ENCODE measurements around the gene CHCHD4. TPM values are rescaled to one million over a fixed set of nuclear protein-coding genes. Genes with fewer than 3 reads are reported as not detected.

Gene CHCHD4
- total RNA-seq, 1 experiment from 2014 or later, result 27.5 TPM

DNA sequence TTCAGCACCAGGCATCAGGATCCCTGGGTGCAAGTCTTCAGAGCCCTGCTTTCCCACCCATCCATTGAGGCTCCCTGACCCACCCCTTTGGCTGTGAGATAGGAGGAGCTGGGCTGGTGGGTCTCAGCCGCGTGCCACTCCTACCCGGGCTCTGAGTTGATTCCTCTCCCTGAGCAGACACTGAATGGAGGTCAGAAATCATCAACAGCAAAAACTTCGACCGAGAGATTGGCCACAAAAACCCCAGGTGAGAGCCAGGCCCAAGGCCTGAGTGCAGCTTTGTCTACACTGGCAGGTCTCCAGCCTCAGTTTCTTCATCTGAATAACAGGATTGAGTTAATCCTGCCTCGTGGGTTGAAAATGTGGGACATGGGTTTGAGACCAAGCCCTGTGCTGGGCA is 8.0 kb upstream of the CHCHD4 start (continued):
- TF ChIP-seq, protein P1, sequence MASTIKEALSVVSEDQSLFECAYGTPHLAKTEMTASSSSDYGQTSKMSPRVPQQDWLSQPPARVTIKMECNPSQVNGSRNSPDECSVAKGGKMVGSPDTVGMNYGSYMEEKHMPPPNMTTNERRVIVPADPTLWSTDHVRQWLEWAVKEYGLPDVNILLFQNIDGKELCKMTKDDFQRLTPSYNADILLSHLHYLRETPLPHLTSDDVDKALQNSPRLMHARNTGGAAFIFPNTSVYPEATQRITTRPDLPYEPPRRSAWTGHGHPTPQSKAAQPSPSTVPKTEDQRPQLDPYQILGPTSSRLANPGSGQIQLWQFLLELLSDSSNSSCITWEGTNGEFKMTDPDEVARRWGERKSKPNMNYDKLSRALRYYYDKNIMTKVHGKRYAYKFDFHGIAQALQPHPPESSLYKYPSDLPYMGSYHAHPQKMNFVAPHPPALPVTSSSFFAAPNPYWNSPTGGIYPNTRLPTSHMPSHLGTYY (CRISPR knock-in tag; IDR thresholded peaks at IDR 0.05), result no peak
- TF ChIP-seq, protein P2, sequence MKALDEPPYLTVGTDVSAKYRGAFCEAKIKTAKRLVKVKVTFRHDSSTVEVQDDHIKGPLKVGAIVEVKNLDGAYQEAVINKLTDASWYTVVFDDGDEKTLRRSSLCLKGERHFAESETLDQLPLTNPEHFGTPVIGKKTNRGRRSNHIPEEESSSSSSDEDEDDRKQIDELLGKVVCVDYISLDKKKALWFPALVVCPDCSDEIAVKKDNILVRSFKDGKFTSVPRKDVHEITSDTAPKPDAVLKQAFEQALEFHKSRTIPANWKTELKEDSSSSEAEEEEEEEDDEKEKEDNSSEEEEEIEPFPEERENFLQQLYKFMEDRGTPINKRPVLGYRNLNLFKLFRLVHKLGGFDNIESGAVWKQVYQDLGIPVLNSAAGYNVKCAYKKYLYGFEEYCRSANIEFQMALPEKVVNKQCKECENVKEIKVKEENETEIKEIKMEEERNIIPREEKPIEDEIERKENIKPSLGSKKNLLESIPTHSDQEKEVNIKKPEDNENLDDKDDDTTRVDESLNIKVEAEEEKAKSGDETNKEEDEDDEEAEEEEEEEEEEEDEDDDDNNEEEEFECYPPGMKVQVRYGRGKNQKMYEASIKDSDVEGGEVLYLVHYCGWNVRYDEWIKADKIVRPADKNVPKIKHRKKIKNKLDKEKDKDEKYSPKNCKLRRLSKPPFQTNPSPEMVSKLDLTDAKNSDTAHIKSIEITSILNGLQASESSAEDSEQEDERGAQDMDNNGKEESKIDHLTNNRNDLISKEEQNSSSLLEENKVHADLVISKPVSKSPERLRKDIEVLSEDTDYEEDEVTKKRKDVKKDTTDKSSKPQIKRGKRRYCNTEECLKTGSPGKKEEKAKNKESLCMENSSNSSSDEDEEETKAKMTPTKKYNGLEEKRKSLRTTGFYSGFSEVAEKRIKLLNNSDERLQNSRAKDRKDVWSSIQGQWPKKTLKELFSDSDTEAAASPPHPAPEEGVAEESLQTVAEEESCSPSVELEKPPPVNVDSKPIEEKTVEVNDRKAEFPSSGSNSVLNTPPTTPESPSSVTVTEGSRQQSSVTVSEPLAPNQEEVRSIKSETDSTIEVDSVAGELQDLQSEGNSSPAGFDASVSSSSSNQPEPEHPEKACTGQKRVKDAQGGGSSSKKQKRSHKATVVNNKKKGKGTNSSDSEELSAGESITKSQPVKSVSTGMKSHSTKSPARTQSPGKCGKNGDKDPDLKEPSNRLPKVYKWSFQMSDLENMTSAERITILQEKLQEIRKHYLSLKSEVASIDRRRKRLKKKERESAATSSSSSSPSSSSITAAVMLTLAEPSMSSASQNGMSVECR (CRISPR knock-in tag; IDR thresholded peaks at IDR 0.05; ENCODE audit: borderline replicate concordance), result no peak
- TF ChIP-seq NFE2L1 (CRISPR knock-in tag; IDR thresholded peaks at IDR 0.05), result no peak

DNA sequence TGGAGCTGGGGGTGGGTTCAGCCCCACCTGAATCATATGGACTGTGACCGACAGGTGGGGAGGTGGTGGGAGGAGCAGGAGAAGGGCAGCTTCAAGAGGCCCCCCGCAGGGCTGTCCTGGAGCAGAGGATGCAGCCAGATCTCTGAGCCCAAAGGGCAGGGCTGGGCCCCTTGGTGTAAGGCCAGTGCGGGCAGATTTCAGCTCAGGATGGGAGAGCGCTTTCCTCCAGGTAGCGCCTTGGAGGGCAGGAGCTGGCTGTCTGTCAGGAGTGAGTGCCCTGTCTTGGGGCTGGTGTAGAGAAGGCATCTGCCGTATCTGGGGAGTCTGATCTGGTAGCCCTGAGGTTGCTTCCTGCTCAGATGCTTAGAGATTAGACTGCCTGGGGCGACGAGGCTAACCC is 7.5 kb upstream of the CHCHD4 start:
- H3K9me3 Mint-ChIP-seq, result peaks cover 5% of the 10 kb centered on the region
- ChIA-PET POLR2A (no interaction called here), CTCF (interaction anchor here (1.6 kb wide), 1 partner anchor 84 kb away, joined by 3 read pairs; no protein-coding TSS in a partner anchor)
- H3K27ac Mint-ChIP-seq, result no peak overlapping the region
- H3K36me3 Mint-ChIP-seq, result peaks cover 51% of the 10 kb centered on the region
- no peak overlapping the region for H3K4me3 Mint-ChIP-seq
- H3K4me1 Mint-ChIP-seq, result no peaks in the 10 kb centered on the region
- no peak for DNase-seq (ENCODE audit: low spot score)
- no peak for ATAC-seq
- no peaks in the 10 kb centered on the region for H3K27me3 Mint-ChIP-seq (ENCODE audit: low read depth)
- TF ChIP-seq, protein P3, sequence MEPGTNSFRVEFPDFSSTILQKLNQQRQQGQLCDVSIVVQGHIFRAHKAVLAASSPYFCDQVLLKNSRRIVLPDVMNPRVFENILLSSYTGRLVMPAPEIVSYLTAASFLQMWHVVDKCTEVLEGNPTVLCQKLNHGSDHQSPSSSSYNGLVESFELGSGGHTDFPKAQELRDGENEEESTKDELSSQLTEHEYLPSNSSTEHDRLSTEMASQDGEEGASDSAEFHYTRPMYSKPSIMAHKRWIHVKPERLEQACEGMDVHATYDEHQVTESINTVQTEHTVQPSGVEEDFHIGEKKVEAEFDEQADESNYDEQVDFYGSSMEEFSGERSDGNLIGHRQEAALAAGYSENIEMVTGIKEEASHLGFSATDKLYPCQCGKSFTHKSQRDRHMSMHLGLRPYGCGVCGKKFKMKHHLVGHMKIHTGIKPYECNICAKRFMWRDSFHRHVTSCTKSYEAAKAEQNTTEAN (CRISPR knock-in tag; IDR thresholded peaks at IDR 0.05), result no peak
- TF ChIP-seq SP1 (CRISPR knock-in tag; conservative IDR thresholded peaks at IDR 0.05) (no peak), JUN (CRISPR knock-in tag; IDR thresholded peaks at IDR 0.05) (no peak), ZNF138 (CRISPR knock-in tag; conservative IDR thresholded peaks at IDR 0.05) (no peak), FOXP1 (CRISPR knock-in tag; IDR thresholded peaks at IDR 0.05; ENCODE audit: borderline replicate concordance) (no peak), EMX1 (CRISPR knock-in tag; IDR thresholded peaks at IDR 0.05) (no peak), TP53 (CRISPR knock-in tag; IDR thresholded peaks at IDR 0.05) (no peak), NR1H2 (CRISPR knock-in tag; IDR thresholded peaks at IDR 0.05) (no peak), ZNF416 (CRISPR knock-in tag; IDR thresholded peaks at IDR 0.05) (no peak), HMGA2 (CRISPR knock-in tag; IDR thresholded peaks at IDR 0.05) (no peak)
- TF ChIP-seq, protein P4, sequence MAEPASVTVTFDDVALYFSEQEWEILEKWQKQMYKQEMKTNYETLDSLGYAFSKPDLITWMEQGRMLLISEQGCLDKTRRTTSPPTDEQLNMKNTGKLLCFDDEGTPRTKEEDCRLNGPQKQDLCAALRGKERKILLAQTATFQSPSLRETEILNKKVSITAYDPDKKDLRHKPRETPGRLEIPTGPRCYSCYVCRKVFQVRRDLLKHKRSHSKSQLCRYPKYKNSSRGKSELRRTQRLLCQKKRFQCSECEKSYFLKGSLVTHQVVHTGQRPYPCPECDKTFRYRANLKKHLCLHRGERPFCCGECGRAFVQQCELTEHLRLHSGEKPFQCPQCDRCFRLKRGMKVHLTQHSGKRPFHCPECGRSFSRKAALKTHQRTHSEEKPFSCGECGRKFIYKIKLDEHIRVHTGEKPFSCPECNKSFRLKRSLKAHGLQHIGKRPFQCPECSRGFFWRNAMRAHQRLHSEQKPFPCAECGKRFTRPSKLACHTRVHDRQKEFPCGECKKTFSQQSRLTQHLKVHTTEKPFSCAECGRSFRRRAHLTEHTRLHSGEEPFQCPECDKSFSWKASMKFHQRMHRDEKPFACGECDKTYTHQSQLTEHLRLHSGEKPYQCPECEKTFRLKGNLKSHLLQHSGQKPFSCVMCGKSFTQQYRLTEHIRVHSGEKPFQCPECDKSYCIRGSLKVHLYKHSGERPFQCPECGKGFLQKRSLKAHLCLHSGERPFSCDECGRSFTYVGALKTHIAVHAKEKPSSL (CRISPR knock-in tag; conservative IDR thresholded peaks at IDR 0.05), result no peak
- TF ChIP-seq, protein P5, sequence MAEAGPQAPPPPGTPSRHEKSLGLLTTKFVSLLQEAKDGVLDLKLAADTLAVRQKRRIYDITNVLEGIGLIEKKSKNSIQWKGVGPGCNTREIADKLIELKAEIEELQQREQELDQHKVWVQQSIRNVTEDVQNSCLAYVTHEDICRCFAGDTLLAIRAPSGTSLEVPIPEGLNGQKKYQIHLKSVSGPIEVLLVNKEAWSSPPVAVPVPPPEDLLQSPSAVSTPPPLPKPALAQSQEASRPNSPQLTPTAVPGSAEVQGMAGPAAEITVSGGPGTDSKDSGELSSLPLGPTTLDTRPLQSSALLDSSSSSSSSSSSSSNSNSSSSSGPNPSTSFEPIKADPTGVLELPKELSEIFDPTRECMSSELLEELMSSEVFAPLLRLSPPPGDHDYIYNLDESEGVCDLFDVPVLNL (CRISPR knock-in tag; IDR thresholded peaks at IDR 0.05; ENCODE audit: borderline replicate concordance, low read depth), result no peak
- TF ChIP-seq, protein P6, sequence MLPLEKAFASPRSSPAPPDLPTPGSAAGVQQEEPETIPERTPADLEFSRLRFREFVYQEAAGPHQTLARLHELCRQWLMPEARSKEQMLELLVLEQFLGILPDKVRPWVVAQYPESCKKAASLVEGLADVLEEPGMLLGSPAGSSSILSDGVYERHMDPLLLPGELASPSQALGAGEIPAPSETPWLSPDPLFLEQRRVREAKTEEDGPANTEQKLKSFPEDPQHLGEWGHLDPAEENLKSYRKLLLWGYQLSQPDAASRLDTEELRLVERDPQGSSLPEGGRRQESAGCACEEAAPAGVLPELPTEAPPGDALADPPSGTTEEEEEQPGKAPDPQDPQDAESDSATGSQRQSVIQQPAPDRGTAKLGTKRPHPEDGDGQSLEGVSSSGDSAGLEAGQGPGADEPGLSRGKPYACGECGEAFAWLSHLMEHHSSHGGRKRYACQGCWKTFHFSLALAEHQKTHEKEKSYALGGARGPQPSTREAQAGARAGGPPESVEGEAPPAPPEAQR (CRISPR knock-in tag; IDR thresholded peaks at IDR 0.05), result no peak
- TF ChIP-seq, protein P7, sequence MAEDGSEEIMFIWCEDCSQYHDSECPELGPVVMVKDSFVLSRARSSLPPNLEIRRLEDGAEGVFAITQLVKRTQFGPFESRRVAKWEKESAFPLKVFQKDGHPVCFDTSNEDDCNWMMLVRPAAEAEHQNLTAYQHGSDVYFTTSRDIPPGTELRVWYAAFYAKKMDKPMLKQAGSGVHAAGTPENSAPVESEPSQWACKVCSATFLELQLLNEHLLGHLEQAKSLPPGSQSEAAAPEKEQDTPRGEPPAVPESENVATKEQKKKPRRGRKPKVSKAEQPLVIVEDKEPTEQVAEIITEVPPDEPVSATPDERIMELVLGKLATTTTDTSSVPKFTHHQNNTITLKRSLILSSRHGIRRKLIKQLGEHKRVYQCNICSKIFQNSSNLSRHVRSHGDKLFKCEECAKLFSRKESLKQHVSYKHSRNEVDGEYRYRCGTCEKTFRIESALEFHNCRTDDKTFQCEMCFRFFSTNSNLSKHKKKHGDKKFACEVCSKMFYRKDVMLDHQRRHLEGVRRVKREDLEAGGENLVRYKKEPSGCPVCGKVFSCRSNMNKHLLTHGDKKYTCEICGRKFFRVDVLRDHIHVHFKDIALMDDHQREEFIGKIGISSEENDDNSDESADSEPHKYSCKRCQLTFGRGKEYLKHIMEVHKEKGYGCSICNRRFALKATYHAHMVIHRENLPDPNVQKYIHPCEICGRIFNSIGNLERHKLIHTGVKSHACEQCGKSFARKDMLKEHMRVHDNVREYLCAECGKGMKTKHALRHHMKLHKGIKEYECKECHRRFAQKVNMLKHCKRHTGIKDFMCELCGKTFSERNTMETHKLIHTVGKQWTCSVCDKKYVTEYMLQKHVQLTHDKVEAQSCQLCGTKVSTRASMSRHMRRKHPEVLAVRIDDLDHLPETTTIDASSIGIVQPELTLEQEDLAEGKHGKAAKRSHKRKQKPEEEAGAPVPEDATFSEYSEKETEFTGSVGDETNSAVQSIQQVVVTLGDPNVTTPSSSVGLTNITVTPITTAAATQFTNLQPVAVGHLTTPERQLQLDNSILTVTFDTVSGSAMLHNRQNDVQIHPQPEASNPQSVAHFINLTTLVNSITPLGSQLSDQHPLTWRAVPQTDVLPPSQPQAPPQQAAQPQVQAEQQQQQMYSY (CRISPR knock-in tag; IDR thresholded peaks at IDR 0.05), result no peak
- TF ChIP-seq, protein P8, sequence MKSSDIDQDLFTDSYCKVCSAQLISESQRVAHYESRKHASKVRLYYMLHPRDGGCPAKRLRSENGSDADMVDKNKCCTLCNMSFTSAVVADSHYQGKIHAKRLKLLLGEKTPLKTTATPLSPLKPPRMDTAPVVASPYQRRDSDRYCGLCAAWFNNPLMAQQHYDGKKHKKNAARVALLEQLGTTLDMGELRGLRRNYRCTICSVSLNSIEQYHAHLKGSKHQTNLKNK (CRISPR knock-in tag; IDR thresholded peaks at IDR 0.05), result no peak
- TF ChIP-seq, protein P9, sequence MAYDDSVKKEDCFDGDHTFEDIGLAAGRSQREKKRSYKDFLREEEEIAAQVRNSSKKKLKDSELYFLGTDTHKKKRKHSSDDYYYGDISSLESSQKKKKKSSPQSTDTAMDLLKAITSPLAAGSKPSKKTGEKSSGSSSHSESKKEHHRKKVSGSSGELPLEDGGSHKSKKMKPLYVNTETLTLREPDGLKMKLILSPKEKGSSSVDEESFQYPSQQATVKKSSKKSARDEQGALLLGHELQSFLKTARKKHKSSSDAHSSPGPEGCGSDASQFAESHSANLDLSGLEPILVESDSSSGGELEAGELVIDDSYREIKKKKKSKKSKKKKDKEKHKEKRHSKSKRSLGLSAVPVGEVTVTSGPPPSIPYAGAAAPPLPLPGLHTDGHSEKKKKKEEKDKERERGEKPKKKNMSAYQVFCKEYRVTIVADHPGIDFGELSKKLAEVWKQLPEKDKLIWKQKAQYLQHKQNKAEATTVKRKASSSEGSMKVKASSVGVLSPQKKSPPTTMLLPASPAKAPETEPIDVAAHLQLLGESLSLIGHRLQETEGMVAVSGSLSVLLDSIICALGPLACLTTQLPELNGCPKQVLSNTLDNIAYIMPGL (CRISPR knock-in tag; IDR thresholded peaks at IDR 0.05), result no peak
